Liver (tissue), 9 donors: ENCODE results near the gene STAM. TPM values are rescaled to one million over a fixed set of nuclear protein-coding genes. Genes with fewer than 3 reads are reported as not detected.

Source experiments
- DNase-seq: peaks from one replicate; pipeline ENCODE4 v3.0.0-alpha.2; 2017; ENCODE audit warnings: low spot score
- H3K27ac ChIP-seq, 2 donors: one replicate each; pipeline ENCODE4 v1.7.0; 2013; ENCODE audit warnings: inconsistent platforms in 2 of 2, low read length in 2 of 2, control low read depth in 1 of 2, low read depth in 1 of 2, mild to moderate bottlenecking in 1 of 2
- H3K27me3 ChIP-seq, 4 donors: one replicate each; pipeline versions ENCODE4 v1.6.1 to v1.7.0; 2013; ENCODE audit warnings: low read length in 3 of 4, inconsistent platforms in 1 of 4, mild to moderate bottlenecking in 1 of 4, moderate library complexity in 1 of 4; ENCODE audit not compliant: control insufficient read depth in 4 of 4, insufficient read depth in 4 of 4
- H3K36me3 ChIP-seq, 4 donors: one replicate each; pipeline versions ENCODE4 v1.6.1 to v1.7.0; 2013; ENCODE audit warnings: low read length in 3 of 4, mild to moderate bottlenecking in 3 of 4, low read depth in 1 of 4, moderate library complexity in 1 of 4; ENCODE audit not compliant: control insufficient read depth in 4 of 4, insufficient read depth in 3 of 4
- H3K4me1 ChIP-seq, 4 donors: one replicate each; pipeline versions ENCODE4 v1.6.1 to v1.7.0; 2013; ENCODE audit warnings: low read length in 3 of 4, mild to moderate bottlenecking in 3 of 4, moderate library complexity in 1 of 4; ENCODE audit not compliant: control insufficient read depth in 4 of 4, insufficient read depth in 4 of 4
- H3K4me3 ChIP-seq, 3 donors: one replicate each; pipeline versions ENCODE4 v1.6.1 to v1.7.0; 2013; ENCODE audit warnings: low read length in 3 of 3, control low read depth in 1 of 3, low read depth in 1 of 3, mild to moderate bottlenecking in 1 of 3
- H3K9ac ChIP-seq, 2 donors: one replicate each; pipeline ENCODE4 v1.7.0; 2013; ENCODE audit warnings: low read length in 2 of 2, mild to moderate bottlenecking in 2 of 2, moderate library complexity in 2 of 2, control low read depth in 1 of 2, low read depth in 1 of 2
- H3K9me3 ChIP-seq, 4 donors: one replicate each; pipeline versions ENCODE4 v1.6.1 to v1.7.0; 2013; ENCODE audit warnings: low read length in 3 of 4; ENCODE audit not compliant: control insufficient read depth in 4 of 4
- FOXA1 ChIP-seq: IDR thresholded peaks from 2 replicates; pipeline ENCODE4 v1.6.1; 2016; ENCODE audit warnings: antibody characterized with exemption
- FOXA2 ChIP-seq: IDR thresholded peaks from 2 replicates; pipeline ENCODE4 v1.6.1; 2016; ENCODE audit warnings: antibody characterized with exemption
- GABPA ChIP-seq, 2 donors: IDR thresholded peaks in 1 of 2; conservative IDR thresholded peaks in 1 of 2; 2 replicates each; pipeline ENCODE4 v1.6.1; 2016; ENCODE audit warnings: antibody characterized with exemption in 2 of 2, mild to moderate bottlenecking in 1 of 2, moderate library complexity in 1 of 2
- HNF4A ChIP-seq, 2 donors: conservative IDR thresholded peaks; 2 replicates each; pipeline ENCODE4 v1.6.1; 2016; ENCODE audit warnings: antibody characterized with exemption in 2 of 2, mild to moderate bottlenecking in 2 of 2
- HNF4G ChIP-seq: IDR thresholded peaks from 2 replicates; pipeline ENCODE4 v1.6.1; 2016; ENCODE audit warnings: antibody characterized with exemption
- JUND ChIP-seq, 2 donors: IDR thresholded peaks; 2 replicates each; pipeline ENCODE4 v1.6.1; 2016; ENCODE audit warnings: antibody characterized with exemption in 2 of 2
- MAX ChIP-seq: IDR thresholded peaks from 2 replicates; pipeline ENCODE4 v1.6.1; 2016; ENCODE audit warnings: antibody characterized with exemption
- NR2F2 ChIP-seq: IDR thresholded peaks from 2 replicates; pipeline ENCODE4 v1.6.1; 2016; ENCODE audit warnings: antibody characterized with exemption
- RAD21 ChIP-seq, 2 donors: IDR thresholded peaks; 2 replicates each; pipeline ENCODE4 v1.6.1; 2016; ENCODE audit warnings: antibody characterized with exemption in 2 of 2, mild to moderate bottlenecking in 2 of 2
- REST ChIP-seq: IDR thresholded peaks from 2 replicates; pipeline ENCODE4 v1.6.1; 2016; ENCODE audit warnings: antibody characterized with exemption, mild to moderate bottlenecking
- RXRA ChIP-seq, 2 donors: IDR thresholded peaks; 2 replicates each; pipeline ENCODE4 v1.6.1; 2017 to 2018; ENCODE audit warnings: antibody characterized with exemption in 2 of 2, mild to moderate bottlenecking in 1 of 2
- TAF1 ChIP-seq: conservative IDR thresholded peaks from 2 replicates; pipeline ENCODE4 v1.6.1; 2016; ENCODE audit warnings: antibody characterized with exemption, mild to moderate bottlenecking
- YY1 ChIP-seq: IDR thresholded peaks from 2 replicates; pipeline ENCODE4 v1.6.1; 2016; ENCODE audit warnings: antibody characterized with exemption, mild to moderate bottlenecking
- ZBTB33 ChIP-seq: IDR thresholded peaks from 2 replicates; pipeline ENCODE4 v1.6.1; 2016; ENCODE audit warnings: antibody characterized with exemption
- WGBS: extraction: QIAGEN DNeasy Blood & Tissue Kit; methylation state at CpG from one replicate; pipeline ENCODE4 v1.1.7; 2013; 5-methylcytosine and 5-hydroxymethylcytosine counted together
- polyA plus RNA-seq, 2 donors: library from polyadenylated mRNA; stranded (reverse) in 1 of 2; unstranded in 1 of 2; fragments of 200-250 nt in 1 of 2; fragments of >200 nt in 1 of 2; fragmentation: Nextera tagmentation in 1 of 2; extraction: Ambion mirVana in 1 of 2; gene quantifications; one replicate each; pipeline versions ENCODE4 v1.2.1 to v1.2.3, GENCODE V29; 2013 to 2015
- total RNA-seq, 2 donors: library from RNA; depleted of rRNA; stranded (reverse); fragments of >200 nt; gene quantifications; one replicate each; pipeline ENCODE4 v1.2.3, GENCODE V29; 2014
- TF ChIP-seq, protein P1 (sequence below): IDR thresholded peaks from 2 replicates; pipeline ENCODE4 v1.6.1; 2016; ENCODE audit warnings: antibody characterized with exemption
- TF ChIP-seq, protein P2 (sequence below): fragments of 150-350 bp; IDR thresholded peaks from 2 replicates; pipeline ENCODE4 v1.5.1; 2017; ENCODE audit warnings: improper control_type of control experiment, low read depth, low read length; ENCODE audit not compliant: missing input control
- donor health status: healthy.
- donor health status: healthy.
- donor health status: healthy.
- donor health status: healthy.
- donor health status: healthy.

Gene STAM
- total and polyA plus RNA-seq, 4 donors, result 4.9 to 32.4 (median 6.7) TPM

DNA sequence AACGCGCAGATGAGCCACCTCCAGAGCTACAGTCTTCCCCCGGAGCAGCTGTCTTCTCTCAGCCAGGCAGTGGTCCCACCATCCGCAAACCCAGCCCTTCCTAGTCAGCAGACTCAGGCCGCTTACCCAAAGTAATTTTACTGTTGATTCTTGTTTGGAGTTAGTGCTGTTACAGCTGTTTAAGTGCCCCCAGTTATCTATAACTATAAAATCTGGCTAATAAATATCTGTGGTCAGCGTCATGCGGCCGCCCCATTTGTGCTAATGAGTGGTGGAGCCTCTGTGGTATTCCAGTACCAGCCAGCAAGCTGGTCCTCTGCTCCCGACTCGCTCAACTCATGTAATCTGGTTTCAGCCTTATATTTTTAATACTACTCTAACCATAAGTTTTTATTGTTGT lies 64.9 kb downstream of the STAM start:
- Histone ChIP-seq H3K27me3 (no peaks in the 10 kb centered on the region), H3K4me1 (no peaks in the 10 kb centered on the region), H3K36me3 (peaks cover 6 to 30% (median 11%) of the 10 kb centered on the region in 4 donors), H3K9ac (no peak overlapping the region), H3K9me3 (no peaks in the 10 kb centered on the region), H3K27ac (no peak overlapping the region), H3K4me3 (no peak overlapping the region)
- 98% methylated on average over 10 of the region's 10 CpGs for WGBS
- TF ChIP-seq RXRA (IDR thresholded peaks at IDR 0.05) (no peak), TAF1 (no peak)
- TF ChIP-seq, protein P1, sequence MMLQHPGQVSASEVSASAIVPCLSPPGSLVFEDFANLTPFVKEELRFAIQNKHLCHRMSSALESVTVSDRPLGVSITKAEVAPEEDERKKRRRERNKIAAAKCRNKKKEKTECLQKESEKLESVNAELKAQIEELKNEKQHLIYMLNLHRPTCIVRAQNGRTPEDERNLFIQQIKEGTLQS, result no peak
- no peak for DNase-seq

- Histone ChIP-seq H3K9me3 (no peaks in the 10 kb centered on the region), H3K4me3 (no peak overlapping the region), H3K27me3 (no peaks in the 10 kb centered on the region), H3K27ac (no peak overlapping the region), H3K36me3 (peaks cover 8 to 27% (median 14%) of the 10 kb centered on the region in 4 donors), H3K9ac (no peak overlapping the region), H3K4me1 (no peaks in the 10 kb centered on the region)
- WGBS, result 91% methylated on average over 5 of the region's 5 CpGs
- DNase-seq, result no peak
- TF ChIP-seq, protein P1, result no peak
- no peak for TF ChIP-seq GABPA (IDR thresholded peaks at IDR 0.05 in 1 of 2, conservative IDR thresholded peaks at IDR 0.05 in 1 of 2)
- TF ChIP-seq MAX, result no peak
- TF ChIP-seq RAD21 (IDR thresholded peaks at IDR 0.05), result no peak
- no peak for TF ChIP-seq NR2F2
- TF ChIP-seq JUND (IDR thresholded peaks at IDR 0.05), result no peak
- TF ChIP-seq ZBTB33, result no peak
- TF ChIP-seq FOXA1, result no peak
- TF ChIP-seq YY1, result no peak
- TF ChIP-seq REST, result no peak
Observed at GRCh38 chr10:17709492-17709891, 65.5 kb downstream of the STAM start.

DNA sequence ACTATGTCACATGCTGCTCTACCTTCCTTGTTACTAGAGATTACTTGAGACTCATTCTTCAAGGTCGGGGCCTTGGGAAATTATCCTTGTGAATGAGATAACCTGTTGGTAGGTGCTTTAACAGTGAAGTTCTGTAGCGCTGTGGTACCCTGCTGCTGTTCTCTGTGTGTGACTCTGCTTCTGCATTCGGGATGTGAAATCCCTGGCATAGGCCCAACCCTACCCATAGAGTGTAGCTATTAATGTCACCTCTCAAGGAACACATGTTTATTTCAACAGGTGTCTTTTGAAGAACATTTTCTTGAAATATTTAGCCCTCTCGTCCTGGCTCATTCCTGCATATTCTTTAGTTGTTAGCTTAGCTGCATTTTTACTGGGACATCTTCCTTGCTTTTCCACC lies 66.2 kb downstream of the STAM start:
- Histone ChIP-seq H3K4me3 (no peak overlapping the region), H3K9ac (no peak overlapping the region), H3K36me3 (peaks cover 11 to 29% (median 18%) of the 10 kb centered on the region in 4 donors), H3K9me3 (no peaks in the 10 kb centered on the region), H3K27ac (no peak overlapping the region), H3K27me3 (no peaks in the 10 kb centered on the region), H3K4me1 (no peaks in the 10 kb centered on the region)
- 88% methylated on average over 4 of the region's 4 CpGs for WGBS
- no peak for DNase-seq
- TF ChIP-seq, protein P2, sequence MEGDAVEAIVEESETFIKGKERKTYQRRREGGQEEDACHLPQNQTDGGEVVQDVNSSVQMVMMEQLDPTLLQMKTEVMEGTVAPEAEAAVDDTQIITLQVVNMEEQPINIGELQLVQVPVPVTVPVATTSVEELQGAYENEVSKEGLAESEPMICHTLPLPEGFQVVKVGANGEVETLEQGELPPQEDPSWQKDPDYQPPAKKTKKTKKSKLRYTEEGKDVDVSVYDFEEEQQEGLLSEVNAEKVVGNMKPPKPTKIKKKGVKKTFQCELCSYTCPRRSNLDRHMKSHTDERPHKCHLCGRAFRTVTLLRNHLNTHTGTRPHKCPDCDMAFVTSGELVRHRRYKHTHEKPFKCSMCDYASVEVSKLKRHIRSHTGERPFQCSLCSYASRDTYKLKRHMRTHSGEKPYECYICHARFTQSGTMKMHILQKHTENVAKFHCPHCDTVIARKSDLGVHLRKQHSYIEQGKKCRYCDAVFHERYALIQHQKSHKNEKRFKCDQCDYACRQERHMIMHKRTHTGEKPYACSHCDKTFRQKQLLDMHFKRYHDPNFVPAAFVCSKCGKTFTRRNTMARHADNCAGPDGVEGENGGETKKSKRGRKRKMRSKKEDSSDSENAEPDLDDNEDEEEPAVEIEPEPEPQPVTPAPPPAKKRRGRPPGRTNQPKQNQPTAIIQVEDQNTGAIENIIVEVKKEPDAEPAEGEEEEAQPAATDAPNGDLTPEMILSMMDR, result no peak
- TF ChIP-seq HNF4A (conservative IDR thresholded peaks at IDR 0.05) (no peak), FOXA1 (no peak), TAF1 (no peak), HNF4G (no peak), ZBTB33 (no peak), RAD21 (IDR thresholded peaks at IDR 0.05) (no peak), FOXA2 (no peak), NR2F2 (no peak), MAX (no peak), JUND (IDR thresholded peaks at IDR 0.05) (no peak)
